HepG2 (cell line): ENCODE measurements around the gene PPCDC. TPM values are rescaled to one million over a fixed set of nuclear protein-coding genes. Genes with fewer than 3 reads are reported as not detected.

Experiments used
- ADNP ChIP-seq: sonication (generic); formaldehyde crosslinking; IDR thresholded peaks from 2 replicates; pipeline ENCODE4 v1.4.0; 2020; ENCODE audit warnings: missing genetic modification reagents
- CEBPB ChIP-seq: IDR thresholded peaks from 2 replicates; pipeline ENCODE4 v1.6.1; 2011; ENCODE audit warnings: low read depth, low read length, improper control_type of control experiment, borderline replicate concordance
- MYNN ChIP-seq: sonication (generic); formaldehyde crosslinking; IDR thresholded peaks from 2 replicates; pipeline ENCODE4 v1.4.0; 2020; ENCODE audit warnings: mild to moderate bottlenecking, low read depth, missing genetic modification reagents
- PHF21A ChIP-seq: sonication (generic); formaldehyde crosslinking; IDR thresholded peaks from 2 replicates; pipeline ENCODE4 v1.5.0; 2020; ENCODE audit warnings: mild to moderate bottlenecking, missing genetic modification reagents
- POGZ ChIP-seq: sonication (generic); formaldehyde crosslinking; IDR thresholded peaks from 2 replicates; pipeline ENCODE4 v1.4.0; 2020; ENCODE audit warnings: mild to moderate bottlenecking, missing genetic modification reagents
- SMAD9 ChIP-seq: sonication (generic); formaldehyde crosslinking; IDR thresholded peaks from 2 replicates; pipeline ENCODE4 v1.5.1; 2020; ENCODE audit warnings: mild to moderate bottlenecking, missing genetic modification reagents
- ZKSCAN8 ChIP-seq: IDR thresholded peaks from 2 replicates; pipeline ENCODE4 v1.6.1; 2016; ENCODE audit warnings: borderline replicate concordance, missing genetic modification reagents, missing compliant biosample characterization
- ZNF260 ChIP-seq: sonication (generic); formaldehyde crosslinking; IDR thresholded peaks from 2 replicates; pipeline ENCODE4 v1.4.0; 2020; ENCODE audit warnings: missing genetic modification reagents, low read depth, mild to moderate bottlenecking, borderline replicate concordance
- ZNF264 ChIP-seq: sonication (generic); formaldehyde crosslinking; IDR thresholded peaks from 2 replicates; pipeline ENCODE4 v1.4.0; 2020; ENCODE audit warnings: missing genetic modification reagents
- ZNF629 ChIP-seq: sonication (generic); formaldehyde crosslinking; conservative IDR thresholded peaks from 2 replicates; pipeline ENCODE4 v1.5.0; 2020; ENCODE audit warnings: missing genetic modification reagents
- polyA plus RNA-seq, 8 experiments: library from polyadenylated mRNA; depleted of rRNA in 3 of 8; stranded (reverse) in 7 of 8; unstranded in 1 of 8; fragments of >200 nt; fragmentation: Illumina TruSeq in 4 of 8; extraction: Trizol in 4 of 8; gene quantifications; 2 replicates each; pipeline versions ENCODE4 v1.2.1 to v1.2.3, GENCODE V29; 2011 to 2016; ENCODE audit warnings: low read depth in 4 of 8, missing spikeins in 1 of 8, mixed read lengths in 1 of 8; ENCODE audit not compliant: insufficient read depth in 1 of 8
- total RNA-seq, 5 experiments: library from RNA; depleted of rRNA; stranded (reverse); fragments of >200 nt; fragmentation: Illumina TruSeq; extraction: Trizol; gene quantifications; 2 replicates each; pipeline ENCODE4 v1.2.3, GENCODE V29; 2016; ENCODE audit warnings: low read depth in 1 of 5
- TF ChIP-seq, protein P1 (sequence below): sonication (generic); formaldehyde crosslinking; IDR thresholded peaks from 2 replicates; pipeline ENCODE4 v1.8.1; 2023; ENCODE audit warnings: mild to moderate bottlenecking, inconsistent platforms, moderate library complexity, missing genetic modification reagents, borderline replicate concordance
- TF ChIP-seq, protein P2 (sequence below): sonication (generic); formaldehyde crosslinking; IDR thresholded peaks from 2 replicates; pipeline ENCODE4 v1.5.0; 2020; ENCODE audit warnings: missing genetic modification reagents, mild to moderate bottlenecking, borderline replicate concordance
- TF ChIP-seq, protein P3 (sequence below): sonication (generic); formaldehyde crosslinking; conservative IDR thresholded peaks from 2 replicates; pipeline ENCODE4 v1.4.0; 2020; ENCODE audit warnings: mild to moderate bottlenecking, missing genetic modification reagents, moderate library complexity
- TF ChIP-seq, protein P4 (sequence below): sonication (generic); formaldehyde crosslinking; IDR thresholded peaks from 2 replicates; pipeline ENCODE4 v1.4.0; 2020; ENCODE audit warnings: missing genetic modification reagents, mild to moderate bottlenecking, borderline replicate concordance
- TF ChIP-seq, protein P5 (sequence below): sonication (generic); formaldehyde crosslinking; IDR thresholded peaks from 2 replicates; pipeline ENCODE4 v1.4.0; 2020; ENCODE audit warnings: mild to moderate bottlenecking, low read depth, missing genetic modification reagents
- TF ChIP-seq, protein P6 (sequence below): fragments of 450-650 bp; IDR thresholded peaks from 2 replicates; pipeline ENCODE4 v1.6.1; 2016

The PPCDC gene
- total and polyA plus RNA-seq, 2 of the 13 experiments (the other 11 are each of a cell fraction or from before 2014, with no cell fraction given), result 12.3 to 12.8 TPM

DNA sequence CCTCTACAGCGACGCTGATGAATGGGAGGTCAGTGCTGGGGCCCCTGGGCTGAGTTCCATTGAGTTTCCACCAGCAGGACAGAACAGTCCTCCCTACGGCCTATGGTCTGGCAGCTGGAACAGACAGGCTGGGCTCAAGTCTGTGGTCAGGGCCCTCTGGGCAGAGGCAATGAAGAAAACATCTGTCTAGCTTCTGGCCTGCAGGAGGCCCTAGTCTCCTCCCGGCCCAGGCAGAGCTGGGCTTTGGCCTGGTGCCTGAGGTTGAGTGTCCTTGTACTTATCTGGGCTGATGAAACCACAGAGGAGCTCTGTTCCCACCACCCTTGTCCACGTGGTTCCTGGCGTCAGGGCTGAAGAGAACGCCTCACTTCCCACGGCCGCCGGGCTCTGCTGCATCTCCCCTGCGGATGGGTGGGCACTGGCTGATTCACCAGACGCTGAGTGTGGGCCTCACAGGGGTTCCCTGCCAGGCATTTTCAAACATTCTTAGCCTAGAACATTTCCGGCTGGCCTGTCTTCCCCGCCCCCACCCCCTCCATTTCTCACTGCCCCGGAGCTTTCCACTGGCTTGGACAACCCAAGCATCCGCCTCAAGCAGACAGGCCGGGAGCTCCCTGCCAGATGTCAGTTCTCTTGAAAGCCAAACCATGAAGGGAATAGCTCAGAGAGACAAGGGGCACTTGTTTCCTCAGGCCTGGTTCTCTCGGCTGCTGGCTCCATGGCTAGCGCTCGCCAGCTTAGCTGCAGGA, 20.3 kb downstream of the PPCDC start (continued):
- TF ChIP-seq MYNN, result no peak
- TF ChIP-seq SMAD9 (CRISPR knock-in tag), result no peak
- TF ChIP-seq, protein P1, sequence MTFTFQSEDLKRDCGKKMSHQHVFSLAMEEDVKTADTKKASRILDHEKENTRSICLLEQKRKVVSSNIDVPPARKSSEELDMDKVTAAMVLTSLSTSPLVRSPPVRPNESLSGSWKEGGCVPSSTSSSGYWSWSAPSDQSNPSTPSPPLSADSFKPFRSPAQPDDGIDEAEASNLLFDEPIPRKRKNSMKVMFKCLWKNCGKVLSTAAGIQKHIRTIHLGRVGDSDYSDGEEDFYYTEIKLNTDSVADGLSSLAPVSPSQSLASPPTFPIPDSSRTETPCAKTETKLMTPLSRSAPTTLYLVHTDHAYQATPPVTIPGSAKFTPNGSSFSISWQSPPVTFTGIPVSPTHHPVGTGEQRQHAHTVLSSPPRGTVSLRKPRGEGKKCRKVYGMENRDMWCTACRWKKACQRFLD (CRISPR knock-in tag), result no peak
- TF ChIP-seq ZNF260, result no peak
- 0 out of 2 replicates have a peak, but pooled peaks have one; percentile 50 for TF ChIP-seq ZNF264 (CRISPR knock-in tag)
- no peak for TF ChIP-seq ZKSCAN8 (CRISPR knock-in tag)
- TF ChIP-seq, protein P2, sequence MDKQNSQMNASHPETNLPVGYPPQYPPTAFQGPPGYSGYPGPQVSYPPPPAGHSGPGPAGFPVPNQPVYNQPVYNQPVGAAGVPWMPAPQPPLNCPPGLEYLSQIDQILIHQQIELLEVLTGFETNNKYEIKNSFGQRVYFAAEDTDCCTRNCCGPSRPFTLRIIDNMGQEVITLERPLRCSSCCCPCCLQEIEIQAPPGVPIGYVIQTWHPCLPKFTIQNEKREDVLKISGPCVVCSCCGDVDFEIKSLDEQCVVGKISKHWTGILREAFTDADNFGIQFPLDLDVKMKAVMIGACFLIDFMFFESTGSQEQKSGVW (CRISPR knock-in tag), result no peak
- 0 out of 2 replicates have a peak, but pooled peaks have one; percentile 7 for TF ChIP-seq POGZ (CRISPR knock-in tag)
- TF ChIP-seq, protein P3, sequence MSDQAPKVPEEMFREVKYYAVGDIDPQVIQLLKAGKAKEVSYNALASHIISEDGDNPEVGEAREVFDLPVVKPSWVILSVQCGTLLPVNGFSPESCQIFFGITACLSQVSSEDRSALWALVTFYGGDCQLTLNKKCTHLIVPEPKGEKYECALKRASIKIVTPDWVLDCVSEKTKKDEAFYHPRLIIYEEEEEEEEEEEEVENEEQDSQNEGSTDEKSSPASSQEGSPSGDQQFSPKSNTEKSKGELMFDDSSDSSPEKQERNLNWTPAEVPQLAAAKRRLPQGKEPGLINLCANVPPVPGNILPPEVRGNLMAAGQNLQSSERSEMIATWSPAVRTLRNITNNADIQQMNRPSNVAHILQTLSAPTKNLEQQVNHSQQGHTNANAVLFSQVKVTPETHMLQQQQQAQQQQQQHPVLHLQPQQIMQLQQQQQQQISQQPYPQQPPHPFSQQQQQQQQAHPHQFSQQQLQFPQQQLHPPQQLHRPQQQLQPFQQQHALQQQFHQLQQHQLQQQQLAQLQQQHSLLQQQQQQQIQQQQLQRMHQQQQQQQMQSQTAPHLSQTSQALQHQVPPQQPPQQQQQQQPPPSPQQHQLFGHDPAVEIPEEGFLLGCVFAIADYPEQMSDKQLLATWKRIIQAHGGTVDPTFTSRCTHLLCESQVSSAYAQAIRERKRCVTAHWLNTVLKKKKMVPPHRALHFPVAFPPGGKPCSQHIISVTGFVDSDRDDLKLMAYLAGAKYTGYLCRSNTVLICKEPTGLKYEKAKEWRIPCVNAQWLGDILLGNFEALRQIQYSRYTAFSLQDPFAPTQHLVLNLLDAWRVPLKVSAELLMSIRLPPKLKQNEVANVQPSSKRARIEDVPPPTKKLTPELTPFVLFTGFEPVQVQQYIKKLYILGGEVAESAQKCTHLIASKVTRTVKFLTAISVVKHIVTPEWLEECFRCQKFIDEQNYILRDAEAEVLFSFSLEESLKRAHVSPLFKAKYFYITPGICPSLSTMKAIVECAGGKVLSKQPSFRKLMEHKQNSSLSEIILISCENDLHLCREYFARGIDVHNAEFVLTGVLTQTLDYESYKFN (CRISPR knock-in tag), result no peak; the same call in 1 of the 2 replicates
- no peak for TF ChIP-seq ADNP
- peak; percentile 55; the same call in 1 of the 2 replicates for TF ChIP-seq CEBPB
- TF ChIP-seq, protein P4, sequence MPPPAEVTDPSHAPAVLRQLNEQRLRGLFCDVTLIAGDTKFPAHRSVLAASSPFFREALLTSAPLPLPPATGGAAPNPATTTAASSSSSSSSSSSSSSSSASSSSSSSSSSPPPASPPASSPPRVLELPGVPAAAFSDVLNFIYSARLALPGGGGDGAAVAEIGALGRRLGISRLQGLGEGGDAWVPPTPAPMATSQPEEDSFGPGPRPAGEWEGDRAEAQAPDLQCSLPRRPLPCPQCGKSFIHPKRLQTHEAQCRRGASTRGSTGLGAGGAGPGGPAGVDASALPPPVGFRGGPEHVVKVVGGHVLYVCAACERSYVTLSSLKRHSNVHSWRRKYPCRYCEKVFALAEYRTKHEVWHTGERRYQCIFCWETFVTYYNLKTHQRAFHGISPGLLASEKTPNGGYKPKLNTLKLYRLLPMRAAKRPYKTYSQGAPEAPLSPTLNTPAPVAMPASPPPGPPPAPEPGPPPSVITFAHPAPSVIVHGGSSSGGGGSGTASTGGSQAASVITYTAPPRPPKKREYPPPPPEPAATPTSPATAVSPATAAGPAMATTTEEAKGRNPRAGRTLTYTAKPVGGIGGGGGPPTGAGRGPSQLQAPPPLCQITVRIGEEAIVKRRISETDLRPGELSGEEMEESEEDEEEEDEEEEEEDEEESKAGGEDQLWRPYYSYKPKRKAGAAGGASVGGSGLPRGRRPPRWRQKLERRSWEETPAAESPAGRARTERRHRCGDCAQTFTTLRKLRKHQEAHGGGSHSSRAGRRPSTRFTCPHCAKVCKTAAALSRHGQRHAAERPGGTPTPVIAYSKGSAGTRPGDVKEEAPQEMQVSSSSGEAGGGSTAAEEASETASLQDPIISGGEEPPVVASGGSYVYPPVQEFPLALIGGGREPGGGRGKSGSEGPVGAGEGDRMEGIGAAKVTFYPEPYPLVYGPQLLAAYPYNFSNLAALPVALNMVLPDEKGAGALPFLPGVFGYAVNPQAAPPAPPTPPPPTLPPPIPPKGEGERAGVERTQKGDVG (CRISPR knock-in tag), result no peak
- peak; percentile 60; the same call in 1 of the 2 replicates for TF ChIP-seq PHF21A (CRISPR knock-in tag)
- TF ChIP-seq, protein P5, sequence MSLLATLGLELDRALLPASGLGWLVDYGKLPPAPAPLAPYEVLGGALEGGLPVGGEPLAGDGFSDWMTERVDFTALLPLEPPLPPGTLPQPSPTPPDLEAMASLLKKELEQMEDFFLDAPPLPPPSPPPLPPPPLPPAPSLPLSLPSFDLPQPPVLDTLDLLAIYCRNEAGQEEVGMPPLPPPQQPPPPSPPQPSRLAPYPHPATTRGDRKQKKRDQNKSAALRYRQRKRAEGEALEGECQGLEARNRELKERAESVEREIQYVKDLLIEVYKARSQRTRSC, result no peak
- TF ChIP-seq ZNF629 (CRISPR knock-in tag), result peak; percentile 37; the same call in 1 of the 2 replicates
- TF ChIP-seq, protein P6, sequence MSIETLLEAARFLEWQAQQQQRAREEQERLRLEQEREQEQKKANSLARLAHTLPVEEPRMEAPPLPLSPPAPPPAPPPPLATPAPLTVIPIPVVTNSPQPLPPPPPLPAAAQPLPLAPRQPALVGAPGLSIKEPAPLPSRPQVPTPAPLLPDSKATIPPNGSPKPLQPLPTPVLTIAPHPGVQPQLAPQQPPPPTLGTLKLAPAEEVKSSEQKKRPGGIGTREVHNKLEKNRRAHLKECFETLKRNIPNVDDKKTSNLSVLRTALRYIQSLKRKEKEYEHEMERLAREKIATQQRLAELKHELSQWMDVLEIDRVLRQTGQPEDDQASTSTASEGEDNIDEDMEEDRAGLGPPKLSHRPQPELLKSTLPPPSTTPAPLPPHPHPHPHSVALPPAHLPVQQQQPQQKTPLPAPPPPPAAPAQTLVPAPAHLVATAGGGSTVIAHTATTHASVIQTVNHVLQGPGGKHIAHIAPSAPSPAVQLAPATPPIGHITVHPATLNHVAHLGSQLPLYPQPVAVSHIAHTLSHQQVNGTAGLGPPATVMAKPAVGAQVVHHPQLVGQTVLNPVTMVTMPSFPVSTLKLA, result peak; percentile 69
